GM12878 (cell line): ENCODE results near the gene S100A12. TPM values are rescaled to one million over a fixed set of nuclear protein-coding genes. Genes with fewer than 3 reads are reported as not detected.

Experiments
- BHLHE40 ChIP-seq, 2 experiments: fragments of 450-650 bp in 1 of 2; IDR thresholded peaks; 2 replicates each; pipeline ENCODE4 v1.6.1; 2011 to 2017; ENCODE audit warnings: low read depth in 2 of 2, borderline replicate concordance in 1 of 2, improper control_type of control experiment in 1 of 2, low read length in 1 of 2, mild to moderate bottlenecking in 1 of 2
- EP300 ChIP-seq, 2 experiments: fragments of 150-350 bp in 1 of 2; IDR thresholded peaks; 2 replicates each; pipeline ENCODE4 v1.6.1; 2011 to 2012; ENCODE audit warnings: low read depth in 2 of 2, low read length in 2 of 2, borderline replicate concordance in 1 of 2, improper control_type of control experiment in 1 of 2, inconsistent platforms in 1 of 2; ENCODE audit not compliant: control insufficient read depth in 1 of 2
- FOXM1 ChIP-seq: IDR thresholded peaks from 2 replicates; pipeline ENCODE4 v1.6.1; 2012; ENCODE audit warnings: low read depth, mild to moderate bottlenecking, inconsistent platforms, low read length, moderate library complexity
- IKZF1 ChIP-seq: fragments of 450-650 bp; conservative IDR thresholded peaks from 2 replicates; pipeline ENCODE4 v1.6.1; 2017; ENCODE audit warnings: antibody characterized with exemption, mild to moderate bottlenecking
- MTA3 ChIP-seq: IDR thresholded peaks from 2 replicates; pipeline ENCODE4 v1.6.1; 2012; ENCODE audit warnings: low read length, inconsistent platforms, borderline replicate concordance
- PAX8 ChIP-seq: fragments of 450-650 bp; IDR thresholded peaks from 2 replicates; pipeline ENCODE4 v1.6.1; 2017; ENCODE audit warnings: mild to moderate bottlenecking, moderate library complexity
- POLR2AphosphoS5 ChIP-seq: IDR thresholded peaks from 2 replicates; pipeline ENCODE4 v1.6.1; 2011; ENCODE audit warnings: mild to moderate bottlenecking, low read length, inconsistent platforms
- RELA ChIP-seq: fragments of 450-650 bp; IDR thresholded peaks from 2 replicates; pipeline ENCODE4 v1.8.0; 2014; ENCODE audit warnings: borderline replicate concordance; ENCODE audit not compliant: partially characterized antibody
- SIN3A ChIP-seq: IDR thresholded peaks from 2 replicates; pipeline ENCODE4 v1.6.1; 2012; ENCODE audit warnings: low read depth, low read length, improper control_type of control experiment
- ZNF622 ChIP-seq: fragments of 450-650 bp; IDR thresholded peaks from 2 replicates; pipeline ENCODE4 v1.6.1; 2017; ENCODE audit warnings: mild to moderate bottlenecking, inconsistent platforms
- polyA plus RNA-seq, 11 experiments: library from polyadenylated mRNA; depleted of rRNA in 4 of 11; unstranded in 6 of 11; stranded (reverse) in 5 of 11; fragments of >200 nt; fragmentation: Nextera tagmentation in 4 of 11; fragmentation: Illumina TruSeq in 1 of 11; extraction: Ambion mirVana in 4 of 11; extraction: Trizol in 1 of 11; gene quantifications; 1 replicate in 1 of 11; 2 replicates in 10 of 11; pipeline versions ENCODE4 v1.2.1 to v1.2.3, GENCODE V29; 2011 to 2016; ENCODE audit warnings: inconsistent platforms in 2 of 11, missing spikeins in 2 of 11, low read depth in 1 of 11
- total RNA-seq, 4 experiments: library from RNA; depleted of rRNA in 3 of 4; stranded (reverse); fragments of >200 nt in 3 of 4; fragmentation: Illumina TruSeq in 1 of 4; extraction: Trizol in 1 of 4; gene quantifications; 2 replicates each; pipeline versions ENCODE4 v1.2.1 to v1.2.3, GENCODE V29; 2013 to 2021
- TF ChIP-seq, protein P1 (sequence below): fragments of 450-650 bp; IDR thresholded peaks from 2 replicates; pipeline ENCODE4 v1.6.1; 2016; ENCODE audit warnings: mild to moderate bottlenecking
- TF ChIP-seq, protein P2 (sequence below): fragments of 450-650 bp; IDR thresholded peaks from 2 replicates; pipeline ENCODE4 v1.6.1; 2017; ENCODE audit warnings: mild to moderate bottlenecking, moderate library complexity

S100A12 gene
- total and polyA plus RNA-seq, 10 of the 15 experiments (the other 5 are each of a cell fraction or from before 2014, with no cell fraction given) = not detected

DNA sequence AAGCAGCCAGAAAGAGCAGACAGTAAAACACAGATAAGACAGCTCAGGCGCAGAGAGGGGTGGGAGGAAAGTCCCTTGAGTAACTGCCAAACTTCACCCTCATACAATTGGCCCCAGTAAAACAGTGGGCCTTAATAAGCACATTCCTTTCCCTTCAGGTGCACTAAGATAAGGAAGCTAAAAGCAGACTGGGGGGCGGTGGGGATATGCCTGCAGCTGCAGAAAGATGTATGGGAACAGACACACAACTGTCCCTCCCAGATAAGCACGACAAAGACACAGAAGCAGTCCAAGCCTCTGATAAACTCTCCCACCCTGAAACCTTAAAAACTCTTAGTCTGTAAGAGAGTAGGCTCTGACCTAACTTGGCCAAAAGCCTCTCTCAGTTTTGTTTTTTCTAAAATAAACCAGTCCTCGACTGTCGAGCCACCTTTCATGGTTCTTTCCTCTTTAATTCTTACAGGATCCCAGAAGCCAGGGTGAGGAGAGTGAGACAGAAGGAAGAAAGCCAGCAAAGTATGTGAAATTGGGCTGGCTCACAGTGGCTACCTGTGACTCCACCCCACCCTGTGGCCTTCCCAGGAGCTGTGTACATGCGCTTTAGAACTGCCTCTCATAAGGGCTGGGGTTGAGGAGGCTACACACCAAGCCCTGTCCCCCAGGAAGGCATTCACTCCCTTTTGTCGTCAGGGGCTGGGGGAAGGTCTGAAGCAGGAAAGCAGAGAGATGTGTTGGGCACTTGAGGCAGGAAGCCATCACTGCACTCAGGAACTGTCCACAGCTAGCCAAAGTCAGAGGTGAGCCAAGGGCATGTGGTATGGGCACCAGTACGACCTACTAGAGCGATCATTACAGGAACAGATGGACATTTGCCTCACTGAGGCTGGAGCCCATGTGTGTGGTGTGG, 31.4 kb downstream of the S100A12 start (continued):
- TF ChIP-seq, protein P1, sequence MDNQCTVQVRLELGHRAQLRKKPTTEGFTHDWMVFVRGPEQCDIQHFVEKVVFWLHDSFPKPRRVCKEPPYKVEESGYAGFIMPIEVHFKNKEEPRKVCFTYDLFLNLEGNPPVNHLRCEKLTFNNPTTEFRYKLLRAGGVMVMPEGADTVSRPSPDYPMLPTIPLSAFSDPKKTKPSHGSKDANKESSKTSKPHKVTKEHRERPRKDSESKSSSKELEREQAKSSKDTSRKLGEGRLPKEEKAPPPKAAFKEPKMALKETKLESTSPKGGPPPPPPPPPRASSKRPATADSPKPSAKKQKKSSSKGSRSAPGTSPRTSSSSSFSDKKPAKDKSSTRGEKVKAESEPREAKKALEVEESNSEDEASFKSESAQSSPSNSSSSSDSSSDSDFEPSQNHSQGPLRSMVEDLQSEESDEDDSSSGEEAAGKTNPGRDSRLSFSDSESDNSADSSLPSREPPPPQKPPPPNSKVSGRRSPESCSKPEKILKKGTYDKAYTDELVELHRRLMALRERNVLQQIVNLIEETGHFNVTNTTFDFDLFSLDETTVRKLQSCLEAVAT = peak; percentile 6; the same call in 1 of the 2 replicates
- TF ChIP-seq FOXM1 = 0 out of 2 replicates have a peak, but pooled peaks have one; percentile 30
- no peak for TF ChIP-seq SIN3A
- TF ChIP-seq, protein P2, sequence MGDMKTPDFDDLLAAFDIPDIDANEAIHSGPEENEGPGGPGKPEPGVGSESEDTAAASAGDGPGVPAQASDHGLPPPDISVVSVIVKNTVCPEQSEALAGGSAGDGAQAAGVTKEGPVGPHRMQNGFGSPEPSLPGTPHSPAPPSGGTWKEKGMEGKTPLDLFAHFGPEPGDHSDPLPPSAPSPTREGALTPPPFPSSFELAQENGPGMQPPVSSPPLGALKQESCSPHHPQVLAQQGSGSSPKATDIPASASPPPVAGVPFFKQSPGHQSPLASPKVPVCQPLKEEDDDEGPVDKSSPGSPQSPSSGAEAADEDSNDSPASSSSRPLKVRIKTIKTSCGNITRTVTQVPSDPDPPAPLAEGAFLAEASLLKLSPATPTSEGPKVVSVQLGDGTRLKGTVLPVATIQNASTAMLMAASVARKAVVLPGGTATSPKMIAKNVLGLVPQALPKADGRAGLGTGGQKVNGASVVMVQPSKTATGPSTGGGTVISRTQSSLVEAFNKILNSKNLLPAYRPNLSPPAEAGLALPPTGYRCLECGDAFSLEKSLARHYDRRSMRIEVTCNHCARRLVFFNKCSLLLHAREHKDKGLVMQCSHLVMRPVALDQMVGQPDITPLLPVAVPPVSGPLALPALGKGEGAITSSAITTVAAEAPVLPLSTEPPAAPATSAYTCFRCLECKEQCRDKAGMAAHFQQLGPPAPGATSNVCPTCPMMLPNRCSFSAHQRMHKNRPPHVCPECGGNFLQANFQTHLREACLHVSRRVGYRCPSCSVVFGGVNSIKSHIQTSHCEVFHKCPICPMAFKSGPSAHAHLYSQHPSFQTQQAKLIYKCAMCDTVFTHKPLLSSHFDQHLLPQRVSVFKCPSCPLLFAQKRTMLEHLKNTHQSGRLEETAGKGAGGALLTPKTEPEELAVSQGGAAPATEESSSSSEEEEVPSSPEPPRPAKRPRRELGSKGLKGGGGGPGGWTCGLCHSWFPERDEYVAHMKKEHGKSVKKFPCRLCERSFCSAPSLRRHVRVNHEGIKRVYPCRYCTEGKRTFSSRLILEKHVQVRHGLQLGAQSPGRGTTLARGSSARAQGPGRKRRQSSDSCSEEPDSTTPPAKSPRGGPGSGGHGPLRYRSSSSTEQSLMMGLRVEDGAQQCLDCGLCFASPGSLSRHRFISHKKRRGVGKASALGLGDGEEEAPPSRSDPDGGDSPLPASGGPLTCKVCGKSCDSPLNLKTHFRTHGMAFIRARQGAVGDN = peak; percentile 62; the same call in 1 of the 2 replicates
- peak; percentile 38 for TF ChIP-seq RELA
- TF ChIP-seq EP300 (IDR thresholded peaks at IDR 0.05; ENCODE audit: borderline replicate concordance in 1 of 2, control insufficient read depth in 1 of 2, low read depth in 2 of 2, low read length in 2 of 2) = peak in 1 of 2 experiments; percentile 23; a peak in 1 of 4 replicates
- TF ChIP-seq ZNF622 = no peak
- TF ChIP-seq PAX8 = no peak
- 0 out of 4 replicates have a peak, but pooled peaks of 1 of the 2 experiments have one; percentile 10 for TF ChIP-seq BHLHE40 (IDR thresholded peaks at IDR 0.05; ENCODE audit: borderline replicate concordance in 1 of 2, low read depth in 2 of 2, low read length in 1 of 2)
- TF ChIP-seq MTA3 = peak; percentile 33; the same call in 1 of the 2 replicates
- peak; percentile 45; the same call in 1 of the 2 replicates for TF ChIP-seq POLR2AphosphoS5
- peak; percentile 5 for TF ChIP-seq IKZF1
- TF ChIP-seq, all 136 proteins: peak for 17
